PFSK-1 (cell line): Measurements from ENCODE around the gene GALNT12.

Experiments used
- POLR2AphosphoS5 ChIP-seq: IDR thresholded peaks from 2 replicates; pipeline ENCODE4 v1.6.1; 2012; ENCODE audit warnings: low read depth, mild to moderate bottlenecking, control low read depth, low read length, moderate library complexity
- TAF1 ChIP-seq: IDR thresholded peaks from 2 replicates; pipeline ENCODE4 v1.6.1; 2012; ENCODE audit warnings: low read length, control low read depth, borderline replicate concordance; ENCODE audit not compliant: insufficient read depth

GRCh38 chr9:98811051-98811650 is 3.7 kb downstream of the GALNT12 start:
- TF ChIP-seq TAF1: no peak
- no peak for TF ChIP-seq POLR2AphosphoS5
